ENCODE results near the gene LRP1-AS.

The LRP1-AS gene

GRCh38 chr12:57146961-57147944 is at the start of gene LRP1-AS:
TSS of gene LRP1-AS (minus strand) at chr12:57147619.
- DNase-seq (no peak), ATAC-seq (no peak)
- H3K4me1 Mint-ChIP-seq, result peaks cover 6% of the 10 kb centered on the region
- no peak within 1 kb of the TSS for H3K4me3 Mint-ChIP-seq
- H3K36me3 Mint-ChIP-seq (ENCODE audit: low read depth), result no peaks in the 10 kb centered on the region
- H3K27ac Mint-ChIP-seq, result no peak within 1 kb of the TSS
- no peaks in the 10 kb centered on the region for H3K27me3 Mint-ChIP-seq
- no peaks in the 10 kb centered on the region for H3K9me3 Mint-ChIP-seq

GRCh38 chr12:57196956-57197355 is 49.5 kb upstream of the LRP1-AS start:
- H3K27me3 Mint-ChIP-seq, result no peaks in the 10 kb centered on the region
- DNase-seq, result no peak
- no peaks in the 10 kb centered on the region for H3K36me3 Mint-ChIP-seq (ENCODE audit: low read depth)
- no peak overlapping the region for H3K27ac Mint-ChIP-seq
- no peaks in the 10 kb centered on the region for H3K9me3 Mint-ChIP-seq
- no peaks in the 10 kb centered on the region for H3K4me1 Mint-ChIP-seq
- ATAC-seq, result no peak
- H3K4me3 Mint-ChIP-seq, result no peak overlapping the region

GRCh38 chr12:57196439-57196838 is 49.0 kb upstream of the LRP1-AS start:
- H3K27ac Mint-ChIP-seq, result no peak overlapping the region
- H3K4me3 Mint-ChIP-seq, result no peak overlapping the region

GRCh38 chr12:57195611-57196371 is 48.4 kb upstream of the LRP1-AS start:
- Mint-ChIP-seq H3K27ac (no peak overlapping the region), H3K4me3 (no peak overlapping the region), H3K27me3 (no peaks in the 10 kb centered on the region), H3K9me3 (no peaks in the 10 kb centered on the region), H3K4me1 (no peaks in the 10 kb centered on the region), H3K36me3 (ENCODE audit: low read depth) (no peaks in the 10 kb centered on the region)
- ATAC-seq (peak; percentile 8), DNase-seq (no peak)

More at GRCh38 chr12:57196439-57196838, 49.0 kb upstream of the LRP1-AS start:
- Mint-ChIP-seq H3K4me1 (no peaks in the 10 kb centered on the region), H3K9me3 (no peaks in the 10 kb centered on the region), H3K27me3 (no peaks in the 10 kb centered on the region), H3K36me3 (ENCODE audit: low read depth) (no peaks in the 10 kb centered on the region)
- ATAC-seq (no peak), DNase-seq (no peak)

GRCh38 chr12:57195186-57195585 is 47.8 kb upstream of the LRP1-AS start:
- Mint-ChIP-seq H3K36me3 (ENCODE audit: low read depth) (no peaks in the 10 kb centered on the region), H3K27ac (no peak overlapping the region), H3K4me3 (no peak overlapping the region), H3K9me3 (no peaks in the 10 kb centered on the region), H3K4me1 (no peaks in the 10 kb centered on the region), H3K27me3 (no peaks in the 10 kb centered on the region)
- DNase-seq, result no peak
- no peak for ATAC-seq

GRCh38 chr12:57194253-57194652 is 46.8 kb upstream of the LRP1-AS start:
- DNase-seq (no peak), ATAC-seq (no peak)
- Mint-ChIP-seq H3K4me3 (no peak overlapping the region), H3K36me3 (ENCODE audit: low read depth) (no peaks in the 10 kb centered on the region), H3K27ac (no peak overlapping the region), H3K4me1 (no peaks in the 10 kb centered on the region), H3K9me3 (no peaks in the 10 kb centered on the region), H3K27me3 (no peaks in the 10 kb centered on the region)

- H3K9me3 Mint-ChIP-seq, result no peaks in the 10 kb centered on the region
- ATAC-seq (no peak), DNase-seq (no peak)
- no peaks in the 10 kb centered on the region for H3K36me3 Mint-ChIP-seq (ENCODE audit: low read depth)
- no peak overlapping the region for H3K4me3 Mint-ChIP-seq
- no peaks in the 10 kb centered on the region for H3K4me1 Mint-ChIP-seq
- no peak overlapping the region for H3K27ac Mint-ChIP-seq
- no peaks in the 10 kb centered on the region for H3K27me3 Mint-ChIP-seq
These were observed 46.4 kb upstream of the LRP1-AS start for GRCh38 chr12:57193706-57194245.

- no peaks in the 10 kb centered on the region for H3K27me3 Mint-ChIP-seq
- no peaks in the 10 kb centered on the region for H3K36me3 Mint-ChIP-seq (ENCODE audit: low read depth)
- ATAC-seq (no peak), DNase-seq (no peak)
- H3K27ac Mint-ChIP-seq, result no peak overlapping the region
- no peaks in the 10 kb centered on the region for H3K9me3 Mint-ChIP-seq
- no peak overlapping the region for H3K4me3 Mint-ChIP-seq
- no peaks in the 10 kb centered on the region for H3K4me1 Mint-ChIP-seq
These were observed 45.5 kb upstream of the LRP1-AS start for GRCh38 chr12:57192920-57193319.

GRCh38 chr12:57191410-57191809 is 44.0 kb upstream of the LRP1-AS start:
- Mint-ChIP-seq H3K9me3 (no peaks in the 10 kb centered on the region), H3K27me3 (no peaks in the 10 kb centered on the region), H3K4me1 (no peaks in the 10 kb centered on the region), H3K4me3 (no peak overlapping the region), H3K36me3 (ENCODE audit: low read depth) (no peaks in the 10 kb centered on the region), H3K27ac (no peak overlapping the region)
- no peak for ATAC-seq
- no peak for DNase-seq

GRCh38 chr12:57190821-57191220 is 43.4 kb upstream of the LRP1-AS start:
- no peaks in the 10 kb centered on the region for H3K9me3 Mint-ChIP-seq
- ATAC-seq (no peak), DNase-seq (no peak)
- no peak overlapping the region for H3K4me3 Mint-ChIP-seq
- no peaks in the 10 kb centered on the region for H3K4me1 Mint-ChIP-seq
- no peaks in the 10 kb centered on the region for H3K36me3 Mint-ChIP-seq (ENCODE audit: low read depth)
- H3K27ac Mint-ChIP-seq, result no peak overlapping the region
- no peaks in the 10 kb centered on the region for H3K27me3 Mint-ChIP-seq

- H3K27me3 Mint-ChIP-seq, result no peaks in the 10 kb centered on the region
- H3K36me3 Mint-ChIP-seq (ENCODE audit: low read depth), result no peaks in the 10 kb centered on the region
- H3K9me3 Mint-ChIP-seq, result no peaks in the 10 kb centered on the region
- H3K4me1 Mint-ChIP-seq, result no peaks in the 10 kb centered on the region
- no peak for ATAC-seq
- no peak for DNase-seq
- H3K27ac Mint-ChIP-seq, result no peak overlapping the region
- H3K4me3 Mint-ChIP-seq, result no peak overlapping the region
These were observed 42.6 kb upstream of the LRP1-AS start for GRCh38 chr12:57190037-57190436.

- Mint-ChIP-seq H3K27me3 (no peaks in the 10 kb centered on the region), H3K4me1 (no peaks in the 10 kb centered on the region), H3K4me3 (no peak overlapping the region), H3K9me3 (no peaks in the 10 kb centered on the region), H3K27ac (no peak overlapping the region), H3K36me3 (ENCODE audit: low read depth) (no peaks in the 10 kb centered on the region)
- DNase-seq, result no peak
- no peak for ATAC-seq
These were observed 40.6 kb upstream of the LRP1-AS start for GRCh38 chr12:57188090-57188425.

- H3K36me3 Mint-ChIP-seq (ENCODE audit: low read depth), result no peaks in the 10 kb centered on the region
- ATAC-seq (no peak), DNase-seq (no peak)
- no peaks in the 10 kb centered on the region for H3K9me3 Mint-ChIP-seq
- no peak overlapping the region for H3K27ac Mint-ChIP-seq
- no peak overlapping the region for H3K4me3 Mint-ChIP-seq
- H3K27me3 Mint-ChIP-seq, result no peaks in the 10 kb centered on the region
- no peaks in the 10 kb centered on the region for H3K4me1 Mint-ChIP-seq
These were observed 40.0 kb upstream of the LRP1-AS start for GRCh38 chr12:57187222-57188089.

GRCh38 chr12:57185906-57186508 is 38.6 kb upstream of the LRP1-AS start:
- Mint-ChIP-seq H3K4me1 (no peaks in the 10 kb centered on the region), H3K36me3 (ENCODE audit: low read depth) (no peaks in the 10 kb centered on the region)

More at GRCh38 chr12:57185906-57186508, 38.6 kb upstream of the LRP1-AS start:
- H3K27me3 Mint-ChIP-seq, result no peaks in the 10 kb centered on the region
- H3K4me3 Mint-ChIP-seq, result no peak overlapping the region
- no peak for DNase-seq
- no peak overlapping the region for H3K27ac Mint-ChIP-seq
- ATAC-seq, result no peak
- no peaks in the 10 kb centered on the region for H3K9me3 Mint-ChIP-seq
